Panc1 (cell line): Measurements from ENCODE around the gene FA2H.

Experiments used
- POLR2AphosphoS5 ChIP-seq: IDR thresholded peaks from 2 replicates; pipeline ENCODE4 v1.6.1; 2012; ENCODE audit warnings: mild to moderate bottlenecking, low read depth, low read length, moderate library complexity
- TCF7L2 ChIP-seq: IDR thresholded peaks from 2 replicates; pipeline ENCODE4 v1.6.1; 2011; ENCODE audit warnings: mild to moderate bottlenecking, low read depth, low read length, inconsistent platforms
- TF ChIP-seq, protein P1 (sequence below): fragments of 450-650 bp; IDR thresholded peaks from 2 replicates; pipeline ENCODE4 v1.5.1; 2017; ENCODE audit warnings: mild to moderate bottlenecking
- TF ChIP-seq, protein P2 (sequence below), 2 experiments: IDR thresholded peaks; 2 replicates each; pipeline ENCODE4 v1.6.1; 2011 to 2012; ENCODE audit warnings: low read depth in 2 of 2, control low read depth in 1 of 2, low read length in 1 of 2, mild to moderate bottlenecking in 1 of 2, moderate library complexity in 1 of 2; ENCODE audit not compliant: insufficient read depth in 1 of 2

GRCh38 chr16:74680681-74681080, 93.9 kb downstream of the FA2H start:
- TF ChIP-seq, protein P1, sequence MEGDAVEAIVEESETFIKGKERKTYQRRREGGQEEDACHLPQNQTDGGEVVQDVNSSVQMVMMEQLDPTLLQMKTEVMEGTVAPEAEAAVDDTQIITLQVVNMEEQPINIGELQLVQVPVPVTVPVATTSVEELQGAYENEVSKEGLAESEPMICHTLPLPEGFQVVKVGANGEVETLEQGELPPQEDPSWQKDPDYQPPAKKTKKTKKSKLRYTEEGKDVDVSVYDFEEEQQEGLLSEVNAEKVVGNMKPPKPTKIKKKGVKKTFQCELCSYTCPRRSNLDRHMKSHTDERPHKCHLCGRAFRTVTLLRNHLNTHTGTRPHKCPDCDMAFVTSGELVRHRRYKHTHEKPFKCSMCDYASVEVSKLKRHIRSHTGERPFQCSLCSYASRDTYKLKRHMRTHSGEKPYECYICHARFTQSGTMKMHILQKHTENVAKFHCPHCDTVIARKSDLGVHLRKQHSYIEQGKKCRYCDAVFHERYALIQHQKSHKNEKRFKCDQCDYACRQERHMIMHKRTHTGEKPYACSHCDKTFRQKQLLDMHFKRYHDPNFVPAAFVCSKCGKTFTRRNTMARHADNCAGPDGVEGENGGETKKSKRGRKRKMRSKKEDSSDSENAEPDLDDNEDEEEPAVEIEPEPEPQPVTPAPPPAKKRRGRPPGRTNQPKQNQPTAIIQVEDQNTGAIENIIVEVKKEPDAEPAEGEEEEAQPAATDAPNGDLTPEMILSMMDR: no peak
- TF ChIP-seq POLR2AphosphoS5 (no peak), TCF7L2 (no peak)
- TF ChIP-seq, protein P2, sequence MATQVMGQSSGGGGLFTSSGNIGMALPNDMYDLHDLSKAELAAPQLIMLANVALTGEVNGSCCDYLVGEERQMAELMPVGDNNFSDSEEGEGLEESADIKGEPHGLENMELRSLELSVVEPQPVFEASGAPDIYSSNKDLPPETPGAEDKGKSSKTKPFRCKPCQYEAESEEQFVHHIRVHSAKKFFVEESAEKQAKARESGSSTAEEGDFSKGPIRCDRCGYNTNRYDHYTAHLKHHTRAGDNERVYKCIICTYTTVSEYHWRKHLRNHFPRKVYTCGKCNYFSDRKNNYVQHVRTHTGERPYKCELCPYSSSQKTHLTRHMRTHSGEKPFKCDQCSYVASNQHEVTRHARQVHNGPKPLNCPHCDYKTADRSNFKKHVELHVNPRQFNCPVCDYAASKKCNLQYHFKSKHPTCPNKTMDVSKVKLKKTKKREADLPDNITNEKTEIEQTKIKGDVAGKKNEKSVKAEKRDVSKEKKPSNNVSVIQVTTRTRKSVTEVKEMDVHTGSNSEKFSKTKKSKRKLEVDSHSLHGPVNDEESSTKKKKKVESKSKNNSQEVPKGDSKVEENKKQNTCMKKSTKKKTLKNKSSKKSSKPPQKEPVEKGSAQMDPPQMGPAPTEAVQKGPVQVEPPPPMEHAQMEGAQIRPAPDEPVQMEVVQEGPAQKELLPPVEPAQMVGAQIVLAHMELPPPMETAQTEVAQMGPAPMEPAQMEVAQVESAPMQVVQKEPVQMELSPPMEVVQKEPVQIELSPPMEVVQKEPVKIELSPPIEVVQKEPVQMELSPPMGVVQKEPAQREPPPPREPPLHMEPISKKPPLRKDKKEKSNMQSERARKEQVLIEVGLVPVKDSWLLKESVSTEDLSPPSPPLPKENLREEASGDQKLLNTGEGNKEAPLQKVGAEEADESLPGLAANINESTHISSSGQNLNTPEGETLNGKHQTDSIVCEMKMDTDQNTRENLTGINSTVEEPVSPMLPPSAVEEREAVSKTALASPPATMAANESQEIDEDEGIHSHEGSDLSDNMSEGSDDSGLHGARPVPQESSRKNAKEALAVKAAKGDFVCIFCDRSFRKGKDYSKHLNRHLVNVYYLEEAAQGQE (IDR thresholded peaks at IDR 0.05; ENCODE audit: insufficient read depth in 1 of 2, low read depth in 2 of 2, low read length in 1 of 2): no peak
